Measurements from ENCODE around the gene CBX4.
A peak's percentile ranks its signal among the peaks of the same experiment; 100 is the strongest.

The CBX4 gene

DNA sequence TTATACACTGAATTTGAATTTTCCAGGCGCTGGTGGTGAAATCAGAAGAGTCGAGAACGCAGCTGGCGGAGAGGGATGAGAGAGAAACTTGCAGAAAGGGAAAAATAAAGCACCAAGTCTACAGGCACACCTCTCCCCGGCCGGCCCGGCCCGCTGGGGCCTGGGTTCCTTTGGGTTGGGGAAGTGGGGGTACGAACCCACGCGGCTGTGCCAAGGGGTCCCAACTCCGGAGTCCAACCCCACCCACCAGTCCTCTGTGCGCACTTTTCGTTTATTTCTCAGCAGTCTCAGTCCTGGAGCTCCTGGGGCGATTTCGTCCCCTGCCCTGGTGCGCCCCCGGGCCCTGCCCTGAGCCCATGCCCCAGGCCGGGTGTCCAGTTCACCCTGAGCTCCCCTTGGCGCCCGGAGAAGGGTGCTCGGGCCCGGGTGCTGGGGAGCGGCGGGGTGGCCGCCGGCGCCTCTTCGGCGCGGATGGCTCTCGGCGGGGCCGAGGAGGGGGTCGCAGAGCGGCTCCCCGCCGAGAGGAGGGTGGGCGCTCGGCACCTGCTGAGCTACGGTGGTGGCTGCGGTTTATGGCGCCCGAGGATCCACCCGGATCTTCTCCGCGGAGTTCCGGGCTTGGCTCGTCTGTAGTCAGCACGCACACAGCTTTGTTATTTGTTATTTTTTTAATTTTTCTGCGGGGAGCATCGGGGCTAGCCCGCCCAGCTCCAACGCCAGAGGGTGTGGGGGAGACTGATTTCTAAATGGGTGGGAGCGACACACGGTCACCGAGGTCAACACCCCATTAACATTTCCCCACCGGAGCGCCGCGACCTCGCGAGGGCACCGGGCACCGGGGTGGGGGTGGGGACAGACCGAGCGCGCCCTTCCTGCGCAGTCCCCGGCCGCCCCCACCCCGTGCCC is 26.6 kb downstream of the CBX4 start:
- TF ChIP-seq, protein P1, sequence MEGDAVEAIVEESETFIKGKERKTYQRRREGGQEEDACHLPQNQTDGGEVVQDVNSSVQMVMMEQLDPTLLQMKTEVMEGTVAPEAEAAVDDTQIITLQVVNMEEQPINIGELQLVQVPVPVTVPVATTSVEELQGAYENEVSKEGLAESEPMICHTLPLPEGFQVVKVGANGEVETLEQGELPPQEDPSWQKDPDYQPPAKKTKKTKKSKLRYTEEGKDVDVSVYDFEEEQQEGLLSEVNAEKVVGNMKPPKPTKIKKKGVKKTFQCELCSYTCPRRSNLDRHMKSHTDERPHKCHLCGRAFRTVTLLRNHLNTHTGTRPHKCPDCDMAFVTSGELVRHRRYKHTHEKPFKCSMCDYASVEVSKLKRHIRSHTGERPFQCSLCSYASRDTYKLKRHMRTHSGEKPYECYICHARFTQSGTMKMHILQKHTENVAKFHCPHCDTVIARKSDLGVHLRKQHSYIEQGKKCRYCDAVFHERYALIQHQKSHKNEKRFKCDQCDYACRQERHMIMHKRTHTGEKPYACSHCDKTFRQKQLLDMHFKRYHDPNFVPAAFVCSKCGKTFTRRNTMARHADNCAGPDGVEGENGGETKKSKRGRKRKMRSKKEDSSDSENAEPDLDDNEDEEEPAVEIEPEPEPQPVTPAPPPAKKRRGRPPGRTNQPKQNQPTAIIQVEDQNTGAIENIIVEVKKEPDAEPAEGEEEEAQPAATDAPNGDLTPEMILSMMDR (IDR thresholded peaks at IDR 0.05; ENCODE audit: low read depth, low read length), result no peak
- DNase-seq (ENCODE audit: extremely low read depth, low read depth), result no peak

DNA sequence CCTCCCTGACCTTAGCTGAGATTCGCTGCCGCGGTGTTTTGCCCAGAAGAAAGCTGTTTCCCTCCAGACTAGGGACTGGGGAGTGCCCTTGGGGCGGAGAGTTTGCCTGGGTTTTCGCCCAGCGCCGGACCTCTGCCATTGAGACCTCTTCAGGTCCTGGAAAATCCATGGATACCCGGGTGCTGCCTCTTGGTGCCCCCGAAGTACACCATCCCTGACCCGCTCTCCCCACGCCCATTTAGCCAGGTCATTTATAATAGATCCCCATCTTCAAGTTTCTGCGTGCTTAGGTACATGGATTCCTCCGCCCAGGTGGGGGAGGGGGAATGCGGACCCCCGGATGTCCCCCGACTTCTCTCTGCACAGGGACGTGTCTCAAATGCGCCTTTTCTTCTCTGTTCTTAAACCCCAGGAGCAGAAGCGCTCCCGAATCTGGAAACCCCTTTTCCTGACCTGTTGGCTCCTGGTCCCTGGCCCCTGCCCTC is 27.3 kb downstream of the CBX4 start:
- DNase-seq (ENCODE audit: extremely low read depth, low read depth), result no peak
- TF ChIP-seq, protein P1 (IDR thresholded peaks at IDR 0.05; ENCODE audit: low read depth, low read length), result no peak

DNA sequence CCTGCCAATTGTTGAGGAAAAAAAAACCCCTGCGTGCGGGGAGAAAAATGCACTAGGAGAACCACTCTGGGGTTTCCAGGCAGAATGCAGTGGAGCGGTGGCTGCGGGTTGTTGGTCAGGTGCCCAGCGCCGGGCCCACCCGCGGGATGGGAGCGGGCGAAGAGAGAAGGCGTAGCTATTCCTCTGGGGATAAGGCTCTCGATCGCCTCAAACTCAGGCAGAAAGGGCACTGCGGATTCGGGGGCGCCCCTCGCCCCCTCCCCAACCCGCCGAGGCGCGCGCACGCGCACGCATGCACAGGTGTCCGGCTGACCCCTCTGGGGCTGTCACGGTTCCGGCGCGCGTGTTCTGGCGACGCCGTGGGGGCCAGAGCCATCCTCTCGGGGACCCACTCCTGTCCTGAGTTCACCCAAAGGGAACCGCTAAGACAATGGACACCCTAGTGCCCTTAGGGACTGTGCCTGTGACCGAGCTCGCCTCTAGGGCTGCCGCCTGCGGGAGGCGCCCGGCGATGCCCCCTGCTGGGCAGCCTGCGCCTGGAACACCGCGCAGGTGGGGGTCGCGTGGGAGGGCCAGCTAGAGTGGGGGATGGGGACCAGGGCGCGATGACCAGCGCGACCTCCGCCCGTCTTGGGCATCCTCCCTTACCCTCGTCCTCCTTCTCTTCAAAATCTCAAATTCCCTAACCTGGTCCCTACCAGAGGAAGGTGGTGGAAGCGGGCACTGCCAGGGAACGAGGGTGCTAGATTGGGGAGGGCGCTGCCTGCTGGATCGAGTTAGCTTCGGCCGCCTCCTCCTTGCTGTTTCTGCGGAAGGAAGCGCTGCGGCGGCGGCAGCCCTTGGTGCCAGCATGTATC is 28.0 kb downstream of the CBX4 start:
- TF ChIP-seq, protein P1 (IDR thresholded peaks at IDR 0.05; ENCODE audit: low read depth, low read length), result peak; percentile 47
- DNase-seq (ENCODE audit: extremely low read depth, low read depth), result no peak

DNA sequence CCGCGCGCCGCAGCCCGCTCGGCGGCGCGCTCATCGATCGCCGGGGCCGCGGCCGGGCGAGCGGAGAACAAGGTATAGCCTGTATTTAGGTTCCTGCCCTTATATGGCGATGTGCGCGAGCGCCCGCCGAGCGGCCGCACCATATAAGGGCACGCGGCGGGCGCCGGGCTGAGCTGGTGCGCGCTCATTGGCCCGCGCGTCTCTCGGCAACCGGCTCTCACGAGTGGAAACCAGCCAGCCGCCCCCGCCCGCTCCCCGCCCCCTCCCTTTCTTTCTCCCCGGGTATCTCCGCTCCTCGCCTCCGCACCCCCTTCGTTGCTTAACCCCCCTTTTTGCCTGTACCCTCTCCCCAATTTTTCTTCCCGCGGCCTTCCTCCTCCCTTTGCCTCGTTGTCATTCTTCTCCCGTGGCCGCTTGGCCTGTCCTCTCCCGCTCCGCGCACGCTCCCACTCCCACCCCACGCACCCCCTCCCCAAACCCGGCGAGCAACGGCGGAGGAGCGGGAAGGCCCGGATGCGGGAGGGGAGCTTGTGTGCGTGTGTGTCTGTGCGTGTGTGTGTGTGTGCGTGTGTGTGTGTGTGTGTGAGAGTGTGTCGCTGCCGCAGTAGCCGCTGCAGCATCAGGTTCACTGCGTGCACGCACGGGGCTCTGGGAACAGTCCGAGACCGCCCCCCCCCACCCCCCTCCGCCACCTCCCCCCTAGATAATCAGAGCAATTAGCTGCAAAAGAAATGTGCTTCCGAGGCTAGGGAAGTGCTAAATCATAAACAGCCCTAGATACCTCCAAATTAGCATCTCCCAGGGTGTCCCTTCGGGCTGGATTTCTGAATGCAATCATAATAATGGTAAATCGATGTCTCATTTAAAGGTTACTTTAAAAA is 28.9 kb downstream of the CBX4 start:
- DNase-seq (ENCODE audit: extremely low read depth, low read depth), result no peak
- TF ChIP-seq, protein P1 (IDR thresholded peaks at IDR 0.05; ENCODE audit: low read depth, low read length), result no peak

DNA sequence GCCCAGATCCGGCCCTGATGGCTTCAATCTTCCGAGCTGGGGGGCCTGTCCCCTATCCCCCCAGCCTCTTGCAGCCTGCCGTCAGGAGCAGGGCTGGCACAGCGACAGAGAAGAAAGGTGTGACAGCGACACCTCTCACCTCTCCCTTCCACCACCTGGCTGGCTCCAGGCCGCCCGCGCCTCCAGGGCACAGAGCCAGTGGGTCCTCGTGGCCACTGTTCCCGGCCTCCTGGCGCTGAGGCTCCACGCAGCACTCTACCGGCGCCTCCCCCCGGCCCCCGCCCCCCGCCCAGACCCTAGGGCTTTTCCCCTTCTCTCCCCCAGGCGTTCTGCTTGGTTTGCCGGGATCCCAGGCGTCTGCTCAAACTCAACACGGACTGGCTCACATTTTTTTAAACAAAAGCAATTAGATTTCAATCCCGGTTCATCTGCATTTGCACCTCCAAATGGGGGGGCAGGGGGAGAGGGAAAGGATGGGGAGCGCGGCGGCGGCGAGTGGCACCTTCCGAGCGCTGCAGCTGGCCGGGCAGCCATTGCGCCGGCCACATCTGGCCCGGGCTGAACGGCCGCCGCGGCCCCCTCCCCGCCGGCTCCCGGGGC is 29.6 kb downstream of the CBX4 start:
- TF ChIP-seq, protein P1 (IDR thresholded peaks at IDR 0.05; ENCODE audit: low read depth, low read length), result no peak
- no peak for DNase-seq (ENCODE audit: extremely low read depth, low read depth)

DNA sequence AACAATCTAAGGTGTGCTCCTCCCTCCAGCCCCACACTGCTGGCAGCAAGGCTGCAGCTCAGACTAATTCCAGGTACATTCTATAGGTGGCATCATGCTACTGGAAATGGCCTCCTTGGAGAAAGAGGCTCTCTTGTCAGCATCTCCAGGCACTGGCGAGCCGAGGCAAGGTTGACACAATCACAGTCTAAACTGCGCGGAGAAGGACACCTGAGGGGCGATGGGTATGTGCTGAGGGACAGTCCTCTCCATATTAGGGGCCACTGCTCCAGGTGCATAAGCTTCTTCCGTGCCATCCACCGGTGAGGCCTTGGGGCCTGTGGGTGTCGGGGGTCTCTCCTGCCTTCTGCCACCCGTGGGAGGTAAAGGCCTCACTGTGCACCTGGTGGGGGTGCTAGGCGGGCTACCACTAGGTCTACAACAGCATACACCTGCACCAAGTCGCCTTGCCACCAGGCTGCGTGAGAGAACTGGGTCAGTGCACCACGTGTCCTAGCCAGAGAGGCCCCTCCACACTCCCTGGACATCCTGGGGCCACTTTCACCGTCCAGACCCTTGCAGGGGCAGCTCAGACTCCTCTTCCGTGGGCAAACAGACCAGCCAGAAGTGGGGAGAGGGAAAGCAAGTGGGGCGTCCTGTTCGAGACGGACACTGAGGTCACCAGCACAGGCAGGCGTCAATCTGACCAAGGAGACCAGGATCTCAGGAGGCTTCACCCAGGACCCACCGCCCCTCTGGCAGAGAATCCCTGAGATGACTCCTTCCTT is 30.3 kb downstream of the CBX4 start:
- TF ChIP-seq, protein P1 (IDR thresholded peaks at IDR 0.05; ENCODE audit: low read depth, low read length), result peak; percentile 2
- DNase-seq (ENCODE audit: extremely low read depth, low read depth), result no peak
